CD4-positive, alpha-beta T cell treated with Interleukin-21 for 1 hour (primary cell): Measurements from ENCODE around the gene GADD45G.

Source experiments
- DNase-seq: peaks from one replicate; pipeline ENCODE4 v3.0.0-alpha.2; 2020

The GADD45G gene

DNA sequence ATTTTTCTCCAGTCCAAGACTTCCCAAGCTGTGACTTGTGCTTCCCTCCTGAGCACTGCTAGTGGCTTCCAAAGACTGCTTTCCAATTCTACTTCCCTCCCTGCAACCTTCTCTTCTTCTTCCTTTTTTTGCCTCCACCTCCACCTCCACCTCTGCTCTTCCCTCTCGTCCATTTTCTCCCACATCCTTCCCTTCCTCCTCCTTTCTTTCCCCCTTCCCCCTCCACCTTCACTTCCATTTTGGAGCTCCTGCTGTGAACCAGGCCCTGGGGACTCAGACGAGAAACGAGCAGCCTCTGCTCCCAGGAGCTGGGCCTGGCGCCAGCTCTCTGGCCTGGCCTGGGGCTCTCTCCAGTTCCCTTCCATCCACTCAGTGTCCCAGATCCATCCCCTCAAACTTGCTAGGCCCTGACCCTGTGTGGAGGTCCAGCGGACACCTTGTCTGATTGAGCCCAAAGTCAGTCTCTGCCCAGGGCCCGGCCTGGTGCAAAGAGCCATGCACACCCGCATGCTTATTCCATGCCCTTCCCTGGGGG is 5.6 kb downstream of the GADD45G start:
- no peak for DNase-seq

DNA sequence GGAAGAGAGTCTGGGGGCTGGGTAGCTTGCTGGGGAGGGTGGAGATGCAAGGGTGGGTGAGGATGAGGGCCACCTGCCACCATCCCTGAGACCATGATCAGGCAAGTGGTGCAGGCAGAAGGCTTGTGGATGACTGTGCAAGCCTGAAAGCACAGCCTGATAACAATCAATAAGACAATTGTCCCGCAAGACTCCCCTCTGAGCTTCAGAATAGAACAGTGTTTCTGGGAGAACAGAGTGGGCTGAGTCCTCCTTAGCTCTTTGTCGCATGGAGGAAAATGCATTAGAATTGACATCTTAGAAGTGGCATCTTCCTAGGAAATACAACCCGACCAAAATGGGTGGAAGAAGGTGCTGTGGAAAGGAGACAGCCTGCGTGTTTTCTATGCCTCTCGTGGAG is 6.6 kb downstream of the GADD45G start:
- no peak for DNase-seq

DNA sequence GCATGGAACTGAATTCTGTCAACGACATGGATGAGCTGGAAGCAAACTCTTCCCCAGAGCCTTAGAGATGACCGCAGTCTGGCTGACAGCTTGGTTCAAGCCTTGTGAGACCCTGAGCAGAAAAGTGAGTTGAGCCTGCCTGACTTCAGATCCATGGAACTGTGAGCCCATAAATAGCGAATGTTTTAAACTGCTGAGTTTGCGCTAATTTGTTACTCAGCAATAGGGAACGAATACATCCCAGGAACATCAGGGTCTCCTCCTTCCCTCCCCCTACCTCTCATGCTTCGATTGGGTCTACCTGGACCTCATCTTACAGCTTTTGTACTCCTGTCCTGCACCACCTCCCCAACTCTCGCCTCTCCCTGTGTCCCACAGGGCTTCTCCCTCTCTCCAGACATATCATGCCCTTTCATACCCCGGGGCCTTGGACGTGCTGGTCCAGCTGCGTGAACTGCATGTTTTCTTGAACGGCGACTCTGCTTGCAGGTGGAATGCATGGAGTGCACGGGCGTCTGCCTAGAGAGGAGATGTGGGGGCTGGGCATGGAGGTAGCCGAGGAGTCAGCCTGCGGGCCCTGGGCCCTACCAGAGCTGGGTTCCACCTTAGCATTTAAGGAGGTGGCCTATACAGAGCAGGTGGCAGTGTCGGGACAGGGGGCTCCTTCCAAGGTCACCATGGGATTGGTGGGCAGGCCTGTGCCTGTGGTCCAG is 7.9 kb downstream of the GADD45G start:
- DNase-seq = no peak

DNA sequence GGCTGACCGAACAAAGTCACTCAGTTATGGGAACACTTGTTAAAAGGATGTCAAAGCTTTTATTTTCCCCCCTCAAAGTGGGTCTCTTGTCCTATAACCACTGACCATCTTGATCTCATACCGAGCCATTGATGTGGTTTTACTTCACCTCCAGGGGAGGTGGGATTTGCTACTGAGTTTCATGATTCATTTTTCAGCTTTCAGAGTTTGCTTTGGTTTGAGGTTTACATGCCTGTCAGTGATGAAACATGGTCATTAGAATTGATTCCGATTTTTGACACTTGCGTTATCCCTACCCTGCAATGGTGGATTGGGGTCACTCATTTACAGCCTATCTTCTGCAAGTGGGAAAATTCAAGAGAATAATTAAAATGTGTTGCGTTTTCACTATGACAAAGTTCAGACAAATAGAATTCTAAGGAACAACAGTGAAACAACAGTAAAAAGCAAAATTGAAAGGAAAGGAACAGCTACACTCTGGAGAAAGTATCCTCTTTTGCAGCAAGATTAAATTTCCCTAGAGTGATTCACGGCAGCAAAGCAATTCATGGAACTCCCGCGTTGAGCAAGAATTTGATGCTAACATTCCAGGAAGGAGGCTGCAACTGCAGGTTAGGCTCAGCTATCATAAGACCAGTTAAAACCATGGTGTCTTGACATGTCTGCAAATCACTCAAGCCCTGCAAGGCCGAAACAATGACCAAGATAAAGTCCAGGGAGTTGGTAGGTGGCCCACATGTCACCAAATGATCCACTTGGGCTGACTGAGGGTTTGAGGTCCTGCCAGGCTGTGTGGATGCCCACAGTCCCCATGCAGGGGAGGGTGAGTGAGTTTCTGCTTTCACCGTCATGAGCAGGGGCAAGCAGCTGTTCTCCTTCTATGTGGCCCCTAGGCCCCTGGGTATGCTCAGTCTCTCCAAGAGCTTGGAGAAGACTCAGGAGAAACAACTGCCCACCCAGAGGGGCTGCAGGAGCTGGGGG is 9.4 kb downstream of the GADD45G start:
- no peak for DNase-seq

DNA sequence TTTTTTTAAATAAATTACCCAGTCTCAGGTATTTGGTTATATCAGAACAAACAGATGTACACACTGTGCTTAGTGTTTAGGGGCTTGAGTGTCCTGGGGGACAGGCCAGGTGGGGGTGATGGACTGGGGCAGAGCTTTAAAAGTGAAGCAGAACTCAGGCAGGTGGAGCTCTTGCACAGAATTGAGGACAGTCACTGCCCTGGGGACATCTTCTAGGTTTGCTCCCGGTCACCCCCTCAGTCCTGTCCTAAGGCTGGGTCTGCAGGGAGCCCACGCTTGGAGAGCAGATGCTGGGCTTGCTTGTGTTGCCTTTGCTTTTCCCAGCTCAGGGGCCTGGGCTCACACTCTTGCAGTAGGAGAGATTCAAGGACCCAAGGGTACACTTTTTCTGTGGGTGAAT is 10.8 kb downstream of the GADD45G start:
- DNase-seq = no peak

DNA sequence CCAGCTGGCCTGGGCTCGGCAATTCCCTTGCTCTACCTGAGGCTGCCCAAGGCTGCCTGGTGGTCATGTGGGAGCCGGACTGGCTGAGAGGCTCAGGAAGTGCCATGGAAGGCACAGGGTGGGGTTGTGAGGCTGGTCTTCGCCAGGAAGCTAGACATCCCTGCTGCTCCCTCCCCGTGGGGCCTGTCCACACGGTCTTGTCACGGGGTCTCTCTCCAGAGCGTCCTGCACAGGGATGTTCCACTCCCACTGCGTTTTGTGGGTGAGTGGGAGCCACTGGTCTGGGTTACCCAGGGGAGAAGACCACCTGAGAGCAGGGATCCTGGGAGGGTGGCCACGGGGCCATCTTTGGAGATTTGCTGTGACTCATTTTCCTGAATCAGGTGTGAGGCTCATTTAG is 11.6 kb downstream of the GADD45G start:
- DNase-seq = no peak

DNA sequence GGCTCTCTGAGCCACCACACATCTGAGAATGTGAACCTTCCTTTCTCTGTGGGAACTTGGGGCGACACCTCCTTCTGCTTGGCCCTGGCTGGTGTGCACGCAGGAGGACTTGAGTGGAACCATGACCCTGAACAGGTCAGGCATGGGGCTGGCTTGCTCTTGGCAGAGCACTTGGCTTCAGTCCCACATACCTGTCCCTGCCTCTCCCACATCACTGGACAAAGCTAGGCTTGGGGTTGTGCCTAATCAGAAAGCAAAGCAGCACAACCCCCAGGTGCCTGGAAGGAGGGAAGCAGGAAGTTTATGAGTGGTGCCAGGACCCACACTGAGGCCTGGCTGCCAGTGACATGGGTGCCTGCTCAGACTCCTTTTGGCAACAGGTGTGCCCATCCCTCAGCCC is 13.2 kb downstream of the GADD45G start:
- DNase-seq = no peak

DNA sequence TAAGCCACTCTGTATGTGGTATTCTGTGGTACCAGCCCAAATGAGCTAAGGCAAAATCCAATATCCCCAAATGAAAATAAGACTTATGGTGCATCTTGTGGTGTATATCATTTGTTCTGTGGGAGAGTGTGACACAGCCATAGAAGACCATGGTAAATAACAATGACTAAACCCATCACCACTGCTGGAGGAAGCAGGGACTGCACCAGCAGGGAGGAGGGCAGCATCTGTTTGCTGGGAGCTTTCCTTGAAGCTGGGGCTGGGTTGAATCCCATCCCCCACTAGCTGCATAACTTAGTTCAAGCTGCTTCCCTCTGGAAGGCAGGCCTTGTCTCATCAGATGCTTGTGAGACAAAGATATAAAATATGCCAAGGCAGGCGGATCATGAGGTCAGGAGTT is 14.2 kb downstream of the GADD45G start:
- DNase-seq = no peak

DNA sequence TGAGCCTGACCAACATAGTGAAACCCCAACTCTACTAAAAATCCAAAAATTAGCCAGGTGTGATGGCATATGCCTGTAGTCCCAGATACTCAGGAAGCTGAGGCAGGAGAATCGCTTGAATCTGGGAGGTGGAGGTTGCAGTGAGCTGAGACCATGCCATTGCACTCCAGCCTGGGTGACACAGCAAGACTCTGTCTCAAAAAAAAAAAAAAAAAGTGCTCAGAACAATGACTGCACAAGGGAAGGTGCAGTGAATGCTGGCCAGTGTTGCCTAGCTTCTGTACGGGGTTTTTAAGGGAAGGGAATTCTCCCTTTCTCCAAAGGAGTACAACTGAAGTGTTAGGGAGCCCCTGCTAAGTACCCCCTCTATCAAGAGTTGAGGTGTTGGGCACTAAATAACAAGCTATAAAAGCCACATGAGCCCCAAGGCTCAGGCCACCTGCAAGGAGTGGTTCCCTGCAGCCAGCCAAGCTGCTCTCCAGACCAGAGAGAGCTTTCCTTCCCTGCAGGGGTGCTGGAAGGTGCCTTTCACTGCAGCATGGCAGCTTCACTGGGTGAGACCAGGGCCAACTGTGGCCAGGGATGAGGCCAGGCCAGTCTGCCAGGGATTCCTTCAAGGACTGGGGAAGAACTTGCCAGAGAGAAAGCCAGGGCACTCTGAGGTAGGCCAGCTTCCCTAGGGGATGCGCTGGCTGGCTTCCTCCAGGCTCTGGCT is 14.8 kb downstream of the GADD45G start:
- no peak for DNase-seq

DNA sequence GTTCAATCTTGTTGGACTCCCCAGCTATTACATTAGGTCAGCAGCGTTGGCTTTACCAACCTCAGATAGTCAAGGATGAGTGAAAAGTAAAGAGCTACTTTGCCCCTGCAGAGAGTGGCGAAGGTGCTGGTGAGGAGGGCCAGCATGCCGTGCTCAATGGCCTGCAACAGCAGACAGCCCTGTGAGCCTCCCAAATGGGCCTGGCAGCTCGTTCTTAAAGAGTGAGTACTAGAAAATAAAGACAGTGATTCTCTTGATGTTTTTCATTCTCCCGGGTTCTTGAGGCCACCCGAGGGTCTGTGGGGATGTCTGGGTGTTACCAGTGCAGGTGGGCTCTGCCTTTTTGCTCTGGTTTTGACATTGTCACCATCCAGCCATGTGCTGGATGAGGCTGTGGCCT is 16.2 kb downstream of the GADD45G start:
- no peak for DNase-seq

DNA sequence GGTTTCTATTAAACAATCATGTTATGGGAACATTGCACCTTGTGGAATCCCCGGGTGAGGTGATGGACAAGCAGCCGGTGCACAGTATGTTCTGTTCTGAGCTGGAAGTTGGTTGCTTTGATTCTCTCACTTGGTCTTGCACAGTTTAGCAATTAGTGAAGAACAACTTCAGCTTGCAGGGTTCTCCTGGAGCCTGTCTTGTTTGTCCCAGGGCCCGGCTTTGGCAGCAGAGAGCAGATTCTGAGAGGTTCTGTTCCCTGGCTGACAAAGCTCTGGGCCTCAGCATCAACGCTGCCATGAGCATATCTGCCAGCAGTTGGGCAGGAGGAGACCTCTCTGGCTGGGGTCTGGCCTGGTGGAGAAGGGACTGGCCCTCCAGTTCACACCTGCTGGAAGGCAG is 16.9 kb downstream of the GADD45G start:
- no peak for DNase-seq

DNA sequence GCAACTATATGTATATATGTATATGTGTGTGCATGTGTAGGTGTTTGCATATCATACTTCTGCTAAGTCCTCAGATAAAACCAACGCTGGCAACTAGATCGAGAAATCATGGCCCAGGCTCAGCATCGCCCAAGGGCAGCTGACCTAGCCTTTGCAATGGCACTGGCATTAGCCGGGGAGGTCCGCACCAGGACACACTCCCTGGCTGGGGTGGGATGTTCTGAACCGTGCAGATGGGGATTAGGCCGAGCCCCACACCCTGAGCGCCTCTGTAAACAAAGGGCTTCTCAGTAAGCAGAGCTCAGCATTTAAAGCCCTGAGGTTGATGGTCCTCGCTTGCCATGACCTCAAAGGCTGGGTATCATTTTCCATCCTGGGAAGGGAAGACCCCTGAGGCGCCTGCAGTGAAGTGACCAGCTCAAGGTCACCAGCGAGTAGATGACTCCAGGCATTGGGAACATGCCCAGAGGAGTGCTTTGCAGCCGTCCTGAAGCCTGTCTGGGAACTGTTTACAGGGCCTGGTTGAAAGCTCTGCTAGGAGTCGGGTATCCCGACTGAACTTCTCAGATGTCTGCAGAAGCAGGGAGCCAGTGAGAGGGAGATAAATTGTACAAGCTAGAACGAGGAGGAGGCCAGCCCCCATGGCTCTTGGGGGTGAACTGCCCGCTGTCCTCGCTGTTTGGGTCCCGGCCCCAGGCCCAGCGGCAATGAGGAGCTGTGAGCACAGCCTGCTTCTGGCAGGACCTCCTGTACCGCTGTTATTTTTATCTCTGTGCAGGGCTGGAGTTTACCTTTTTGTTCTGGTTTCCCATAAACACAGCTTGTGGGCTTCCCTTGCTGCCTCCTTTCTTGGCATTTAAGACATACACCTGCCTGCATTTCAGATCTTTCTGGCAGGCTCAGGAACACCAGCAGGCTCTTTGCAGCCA is 18.4 kb downstream of the GADD45G start:
- DNase-seq = no peak

DNA sequence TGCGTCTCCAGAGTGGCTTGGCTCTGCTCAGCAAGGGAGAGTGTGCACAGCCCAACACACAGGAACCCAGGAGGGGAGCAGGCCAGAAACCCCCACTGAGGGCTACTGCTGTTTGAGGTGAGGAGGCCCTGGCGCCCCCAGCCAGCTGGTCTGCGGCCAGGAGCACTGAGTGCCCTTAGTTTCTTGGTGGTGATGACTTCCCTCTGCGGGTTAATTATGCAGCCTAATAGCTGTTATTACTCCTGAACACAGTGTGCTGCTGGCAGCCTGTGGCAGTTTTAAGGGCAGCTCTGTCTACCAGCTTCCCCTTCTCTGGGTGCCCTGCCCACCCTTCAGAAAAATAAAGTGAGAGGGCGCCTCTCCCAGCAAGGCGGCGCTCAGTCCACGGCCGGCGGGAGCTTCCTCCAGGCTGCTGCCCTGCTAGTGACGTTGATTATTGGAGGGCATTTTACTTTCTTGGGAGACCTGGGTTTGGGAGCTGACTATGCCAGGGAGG is 19.2 kb downstream of the GADD45G start:
- no peak for DNase-seq

DNA sequence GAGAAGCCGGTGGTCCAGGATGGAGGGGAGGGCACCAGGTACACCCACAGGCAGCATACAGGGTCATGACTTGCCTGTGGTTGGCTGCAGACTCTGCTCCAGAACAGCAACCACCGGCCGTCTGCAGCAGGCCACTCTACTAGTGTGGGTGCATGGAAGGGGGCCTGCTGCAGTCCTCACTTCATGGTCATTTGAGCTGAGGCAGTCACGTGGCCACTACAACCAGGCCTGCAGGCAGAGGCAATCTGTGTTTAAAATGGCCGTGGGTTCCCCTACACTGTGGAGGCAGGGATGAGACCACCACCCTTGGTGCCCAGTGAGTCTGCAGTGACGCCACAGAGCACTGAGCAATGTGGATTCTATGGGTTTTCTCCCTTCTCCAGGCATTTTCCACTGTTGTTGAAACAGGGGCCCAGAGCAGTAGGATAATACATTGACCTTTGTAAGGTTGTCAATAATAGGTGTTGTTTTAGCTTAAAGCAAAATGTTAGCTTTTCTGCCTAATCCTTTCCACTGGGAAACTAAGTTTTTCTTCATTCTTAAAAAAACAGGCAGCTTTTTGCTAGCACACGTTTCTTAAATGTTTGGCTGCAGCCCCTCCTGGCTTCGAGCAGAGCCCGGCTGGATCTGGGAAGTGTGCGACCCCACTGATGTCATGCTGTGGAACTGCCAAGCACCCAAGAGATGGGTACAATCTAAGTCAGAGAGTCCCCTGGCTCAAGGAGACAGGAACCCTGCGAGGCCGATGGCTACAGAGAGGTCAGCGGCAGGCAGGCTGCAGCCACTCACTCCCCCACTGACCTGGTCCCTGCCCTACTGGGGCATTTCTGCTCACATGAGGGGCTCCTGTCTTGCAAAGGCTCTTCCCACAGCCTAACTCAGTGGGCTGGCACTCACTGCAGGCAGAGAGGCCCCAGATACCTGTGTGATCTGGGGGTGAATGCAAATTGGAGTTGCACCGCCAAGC is 21.2 kb downstream of the GADD45G start:
- no peak for DNase-seq

DNA sequence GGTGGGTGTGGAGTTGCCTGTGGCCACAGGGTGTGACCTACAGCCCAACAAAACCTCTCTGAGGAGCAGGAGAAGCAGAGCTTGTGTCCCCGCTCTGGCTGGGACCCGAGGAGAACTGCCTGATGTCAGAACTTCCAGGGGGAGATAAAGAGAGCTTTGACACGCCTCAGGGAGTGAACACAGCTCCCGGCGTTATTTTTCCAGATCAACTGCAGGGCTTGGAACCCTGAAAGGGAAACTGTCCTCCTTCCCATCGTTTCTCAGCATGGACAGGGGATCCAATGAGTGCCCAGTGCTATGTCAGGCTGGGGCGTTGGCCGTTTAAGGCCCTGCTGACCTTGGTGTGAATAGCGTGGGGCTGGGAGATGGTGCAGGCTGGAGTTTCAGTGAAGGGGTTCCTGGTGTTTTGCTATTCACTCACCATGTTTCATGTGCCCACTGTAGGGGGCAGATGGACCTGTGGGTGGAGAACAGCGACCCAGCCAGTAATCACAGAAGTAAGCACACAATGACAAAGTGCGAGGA is 22.0 kb downstream of the GADD45G start:
- DNase-seq = no peak

DNA sequence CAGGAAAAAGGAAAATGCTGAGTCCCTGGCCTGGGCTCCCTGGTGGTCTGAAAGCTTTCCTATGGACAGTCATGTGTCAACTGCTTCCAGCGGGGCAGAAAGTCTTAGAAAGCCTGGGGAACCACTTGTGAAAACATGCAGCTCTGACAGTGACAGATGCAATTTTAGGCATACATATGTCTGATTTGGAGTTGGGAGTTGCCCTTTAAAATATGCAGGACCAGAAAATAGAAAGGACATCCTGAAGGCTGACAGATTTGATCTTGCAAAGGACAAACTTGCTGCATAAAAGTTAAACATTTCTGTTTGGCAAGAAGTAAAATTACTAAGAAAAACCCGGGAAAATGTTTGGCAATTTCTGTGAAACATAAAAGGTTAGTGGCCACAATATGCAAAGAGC is 23.8 kb downstream of the GADD45G start:
- no peak for DNase-seq

DNA sequence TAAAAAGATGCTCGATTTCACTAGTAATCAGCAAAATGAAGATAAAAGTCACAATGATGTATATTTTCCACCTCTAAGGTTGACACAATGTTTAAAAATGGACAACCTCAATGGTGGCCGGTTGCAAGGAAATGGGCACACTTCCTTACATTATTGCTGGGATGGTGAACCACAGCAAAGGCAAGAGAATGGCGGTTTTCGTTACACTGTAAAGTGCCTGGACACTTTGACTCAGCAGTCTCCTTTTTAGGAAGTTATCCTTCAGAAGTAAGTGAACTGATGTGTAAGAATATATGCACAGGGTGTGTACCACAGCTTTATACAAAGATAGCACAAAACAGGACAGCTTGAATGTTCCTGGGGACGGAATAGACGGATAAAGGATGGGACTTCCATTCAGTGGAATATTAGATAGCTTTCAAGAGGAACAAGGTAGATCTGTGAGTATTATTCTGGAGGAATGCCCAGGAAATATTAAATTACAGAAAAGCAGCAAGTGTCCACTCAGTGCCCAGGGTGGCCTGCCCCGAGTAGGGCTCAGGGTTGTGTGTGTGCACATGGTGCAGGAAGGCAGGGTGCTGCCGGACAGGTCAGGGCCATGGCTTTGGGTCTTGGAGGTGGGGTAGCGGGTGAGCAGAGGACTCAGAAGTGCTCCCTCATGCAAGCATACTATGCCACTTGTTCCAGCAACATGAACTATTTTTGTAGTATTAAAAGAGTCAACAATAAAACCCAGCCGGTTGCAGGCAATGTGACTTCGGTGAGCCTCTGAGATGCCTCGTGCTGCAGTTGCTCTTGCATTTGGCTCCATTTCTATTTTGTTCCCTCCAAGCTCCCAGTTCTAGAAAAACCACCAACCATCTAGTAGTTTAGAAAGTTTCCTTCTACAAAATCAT is 24.5 kb downstream of the GADD45G start:
- no peak for DNase-seq

DNA sequence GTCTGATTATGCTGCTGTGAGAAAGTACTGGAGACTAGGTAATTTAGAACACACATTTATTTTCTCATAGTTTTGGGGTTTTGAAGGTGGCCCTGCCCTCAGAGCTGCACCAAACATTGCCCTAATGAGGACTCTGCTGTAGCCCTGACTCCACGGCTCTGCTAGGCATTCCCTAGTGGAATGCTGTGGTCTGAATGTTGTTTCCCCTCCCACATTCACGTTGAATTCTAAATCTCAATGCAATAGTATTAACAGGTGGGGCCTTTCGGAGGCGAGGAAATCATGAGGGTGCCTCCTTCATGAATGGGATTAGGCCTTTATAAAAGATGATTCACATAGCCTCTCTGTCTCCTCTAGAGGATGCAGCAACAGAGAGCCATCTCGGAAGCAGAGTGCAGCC is 25.7 kb downstream of the GADD45G start:
- no peak for DNase-seq

DNA sequence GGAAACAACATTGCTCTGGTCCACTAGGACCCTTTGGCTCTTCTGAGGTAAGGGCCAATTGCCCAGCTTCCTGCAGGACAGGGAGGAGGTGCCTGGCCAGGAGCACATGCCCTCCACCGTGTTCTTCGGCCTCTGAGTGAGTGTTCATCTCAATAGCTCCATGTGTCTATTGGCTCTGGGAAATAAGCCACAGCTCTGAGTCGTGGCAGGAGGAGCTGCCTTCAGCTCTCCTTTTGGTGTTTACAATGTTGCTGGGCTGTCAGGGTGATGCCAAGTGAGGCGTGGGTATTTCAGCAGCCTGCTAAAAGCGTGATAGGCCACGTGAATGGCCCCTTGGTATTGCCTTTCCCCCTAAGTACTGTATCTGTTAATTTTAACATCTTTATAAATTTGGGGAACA is 26.6 kb downstream of the GADD45G start:
- DNase-seq = no peak
